AG09309 (cell line): ENCODE measurements around the gene GAS6.

Source experiments
- DNase-seq: peaks from one replicate; pipeline ENCODE4 v3.0.0-alpha.2; 2010; ENCODE audit warnings: low read depth
- H3K4me3 ChIP-seq: 2 replicates; pipeline ENCODE4 v1.5.1; 2011; ENCODE audit warnings: mild to moderate bottlenecking, low read depth, low read length, moderate library complexity; ENCODE audit not compliant: control insufficient read depth
- CTCF ChIP-seq: IDR thresholded peaks from 2 replicates; pipeline ENCODE4 v1.5.1; 2011; ENCODE audit warnings: mild to moderate bottlenecking, low read depth, low read length, inconsistent platforms; ENCODE audit not compliant: insufficient read depth, control insufficient read depth; ENCODE audit errors: missing control alignments

GAS6 gene

GRCh38 chr13:113822956-113823744 lies 40.7 kb downstream of the GAS6 start:
- no peak for TF ChIP-seq CTCF
- H3K4me3 ChIP-seq: no peak overlapping the region
- no peak for DNase-seq

- DNase-seq: no peak
- no peak overlapping the region for H3K4me3 ChIP-seq
- TF ChIP-seq CTCF: no peak
These were observed 41.6 kb downstream of the GAS6 start for GRCh38 chr13:113822266-113822665.

GRCh38 chr13:113821847-113822246 lies 42.0 kb downstream of the GAS6 start:
- H3K4me3 ChIP-seq: no peak overlapping the region
- no peak for DNase-seq
- no peak for TF ChIP-seq CTCF

- H3K4me3 ChIP-seq: no peak overlapping the region; the same call in 1 of the 2 replicates
- TF ChIP-seq CTCF: peak; percentile 27
- peak; percentile 95 for DNase-seq
These were observed 42.8 kb downstream of the GAS6 start for GRCh38 chr13:113820813-113821651.

- TF ChIP-seq CTCF: no peak
- DNase-seq: no peak
- H3K4me3 ChIP-seq: no peak overlapping the region
These were observed 43.9 kb downstream of the GAS6 start for GRCh38 chr13:113819731-113820715.

GRCh38 chr13:113819341-113819730 lies 44.5 kb downstream of the GAS6 start:
- TF ChIP-seq CTCF: no peak
- no peak for DNase-seq
- H3K4me3 ChIP-seq: no peak overlapping the region
